Transverse colon (tissue), 3 donors: ENCODE measurements around the gene BCAS4.

ENCODE experiments used
- EP300 ChIP-seq: sonication (generic); formaldehyde crosslinking; IDR thresholded peaks from one replicate; pipeline ENCODE4 v1.6.1; 2017; ENCODE audit warnings: antibody characterized with exemption, low read depth
- TF ChIP-seq, protein P1 (sequence below), 5 experiments: fragments of 200-600 bp in 3 of 5; fragments of 450-650 bp in 2 of 5; sonication (generic) in 3 of 5; IDR thresholded peaks; 1 replicate in 2 of 5; 2 replicates in 3 of 5; pipeline ENCODE4 v1.5.1; 2016 to 2017; ENCODE audit warnings: antibody characterized with exemption in 5 of 5, inconsistent platforms in 3 of 5, mild to moderate bottlenecking in 2 of 5, moderate library complexity in 1 of 5

DNA sequence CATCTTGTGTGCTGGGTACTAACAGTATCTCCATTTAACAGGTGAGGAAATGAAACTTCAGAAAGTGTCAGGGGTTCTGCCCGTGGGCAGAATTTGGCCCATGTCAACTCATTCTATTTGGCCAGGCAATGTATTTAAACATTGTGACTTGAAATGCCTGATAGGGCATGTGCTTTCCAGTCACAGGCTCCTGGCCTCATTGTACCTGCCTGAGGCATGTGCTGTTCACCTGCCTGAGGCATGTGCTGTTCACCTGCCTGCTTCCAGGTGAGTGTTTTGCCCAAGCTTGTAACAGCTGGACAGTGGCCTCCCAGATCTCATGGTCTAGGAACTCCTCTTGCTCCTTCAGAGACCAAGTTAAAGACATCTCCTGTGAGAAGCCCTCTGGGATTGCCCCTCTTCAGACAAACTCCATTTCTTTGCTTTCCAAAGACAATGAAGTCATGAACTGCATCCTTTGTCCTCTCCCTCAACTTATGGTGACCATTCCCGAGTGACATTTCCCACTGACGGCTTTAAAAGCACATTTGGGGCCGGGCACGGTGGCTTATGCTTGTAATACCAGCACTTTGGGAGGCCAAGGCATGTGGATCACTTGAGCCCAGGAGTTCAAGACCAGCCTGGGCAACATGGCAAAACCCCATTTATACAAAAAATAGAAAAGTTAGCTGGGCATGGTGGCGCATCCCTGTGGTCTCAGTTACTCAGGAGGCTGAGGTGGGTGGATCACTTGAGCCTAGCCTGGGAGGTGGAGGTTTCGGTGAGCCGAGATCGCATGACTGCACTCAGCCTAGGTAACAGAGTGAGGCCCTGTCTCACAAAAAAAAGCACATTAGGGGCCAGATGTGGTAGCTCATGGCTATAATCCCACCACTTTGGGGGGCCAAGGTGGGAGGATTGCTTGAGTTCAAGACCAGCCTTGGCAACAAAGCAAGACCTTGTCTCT lies 48.7 kb downstream of the BCAS4 start:
- TF ChIP-seq, protein P1, sequence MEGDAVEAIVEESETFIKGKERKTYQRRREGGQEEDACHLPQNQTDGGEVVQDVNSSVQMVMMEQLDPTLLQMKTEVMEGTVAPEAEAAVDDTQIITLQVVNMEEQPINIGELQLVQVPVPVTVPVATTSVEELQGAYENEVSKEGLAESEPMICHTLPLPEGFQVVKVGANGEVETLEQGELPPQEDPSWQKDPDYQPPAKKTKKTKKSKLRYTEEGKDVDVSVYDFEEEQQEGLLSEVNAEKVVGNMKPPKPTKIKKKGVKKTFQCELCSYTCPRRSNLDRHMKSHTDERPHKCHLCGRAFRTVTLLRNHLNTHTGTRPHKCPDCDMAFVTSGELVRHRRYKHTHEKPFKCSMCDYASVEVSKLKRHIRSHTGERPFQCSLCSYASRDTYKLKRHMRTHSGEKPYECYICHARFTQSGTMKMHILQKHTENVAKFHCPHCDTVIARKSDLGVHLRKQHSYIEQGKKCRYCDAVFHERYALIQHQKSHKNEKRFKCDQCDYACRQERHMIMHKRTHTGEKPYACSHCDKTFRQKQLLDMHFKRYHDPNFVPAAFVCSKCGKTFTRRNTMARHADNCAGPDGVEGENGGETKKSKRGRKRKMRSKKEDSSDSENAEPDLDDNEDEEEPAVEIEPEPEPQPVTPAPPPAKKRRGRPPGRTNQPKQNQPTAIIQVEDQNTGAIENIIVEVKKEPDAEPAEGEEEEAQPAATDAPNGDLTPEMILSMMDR (IDR thresholded peaks at IDR 0.05), result no peak
- no peak for TF ChIP-seq EP300
